GM12801 (cell line): ENCODE data around the gene HEYL.

Experiments used
- CTCF ChIP-seq: IDR thresholded peaks from one replicate; pipeline ENCODE4 v1.5.1; 2011; ENCODE audit warnings: control low read depth; ENCODE audit not compliant: insufficient read length; ENCODE audit errors: extremely low read depth

The HEYL gene

DNA sequence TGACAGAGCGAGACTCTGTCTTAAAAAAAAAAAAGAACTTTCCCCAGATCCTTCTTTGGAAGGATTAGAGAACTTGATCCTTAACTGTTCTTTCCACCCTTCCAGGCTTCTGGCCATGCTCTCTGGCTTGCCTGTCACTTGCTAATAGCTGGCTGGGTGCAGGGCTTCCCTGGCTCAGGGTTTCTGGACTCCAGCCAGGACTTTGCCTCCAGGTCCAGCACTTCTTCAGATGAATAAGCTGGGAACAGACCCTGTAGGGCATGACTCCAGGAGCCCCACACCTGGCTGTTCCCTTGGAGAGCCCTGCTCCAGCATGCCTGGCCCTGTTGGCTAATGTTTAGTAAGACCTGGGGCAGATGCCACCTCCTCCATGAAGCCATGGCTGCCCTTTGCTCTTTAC, 35.8 kb upstream of the HEYL start:
- TF ChIP-seq CTCF: no peak

GRCh38 chr1:39673215-39673614, 33.8 kb upstream of the HEYL start:
- TF ChIP-seq CTCF: no peak

DNA sequence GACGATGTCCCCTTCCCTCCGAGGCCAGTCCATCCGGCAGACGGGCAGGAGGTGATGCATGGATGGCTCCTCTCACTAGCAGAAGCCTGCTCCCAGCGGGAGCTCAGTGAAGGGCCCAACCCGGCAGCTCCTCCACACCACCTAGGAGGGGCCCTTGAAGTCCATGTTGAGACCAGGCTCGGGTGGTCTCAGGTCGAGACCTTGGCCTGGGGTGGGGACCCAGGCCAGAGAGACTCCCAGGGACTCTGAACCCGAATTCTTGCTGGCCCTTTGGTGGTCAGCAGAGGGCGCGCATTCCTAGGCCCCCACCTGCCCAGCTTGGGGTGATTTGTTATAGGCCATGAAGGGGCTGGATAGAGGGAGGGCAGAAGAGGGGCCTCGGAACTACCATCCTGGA, 33.1 kb upstream of the HEYL start:
- no peak for TF ChIP-seq CTCF

DNA sequence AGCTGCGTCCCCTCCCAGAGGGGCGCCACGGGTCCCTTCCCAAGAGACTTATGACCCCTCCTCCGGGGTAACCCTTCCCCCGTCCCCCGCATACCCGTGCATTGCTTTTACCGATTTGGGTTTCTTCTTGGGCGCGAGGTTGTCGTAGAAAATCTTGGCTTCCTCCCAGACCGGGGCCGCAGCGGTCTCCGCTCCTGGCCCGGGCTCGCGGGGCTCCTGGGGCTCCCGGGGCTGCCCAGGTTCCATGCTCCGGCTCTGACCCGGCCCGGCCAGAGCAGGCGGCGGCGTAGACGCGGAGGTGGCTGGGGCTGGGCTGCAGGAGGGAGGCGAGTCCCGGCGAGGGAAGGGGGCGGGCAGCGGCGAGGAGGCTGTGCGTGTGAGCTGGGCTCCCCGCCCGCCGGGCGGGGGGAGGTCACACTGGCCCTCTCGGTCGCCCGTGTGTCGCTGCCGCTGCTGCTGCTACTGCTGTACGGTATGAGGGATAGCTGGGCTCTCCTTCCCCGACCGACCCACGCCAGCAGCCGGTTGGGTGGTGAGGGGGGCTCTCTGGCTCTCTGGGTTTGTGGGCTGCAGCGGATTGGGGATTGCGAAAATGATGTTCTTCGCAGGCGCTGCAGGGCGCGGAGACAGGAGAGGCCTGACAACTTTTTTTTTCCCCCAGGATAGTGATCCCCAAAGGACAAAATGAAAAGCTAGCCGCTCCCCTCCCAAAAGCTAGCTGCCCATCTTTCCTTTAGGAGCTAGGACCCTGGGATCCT, 32.5 kb upstream of the HEYL start, which contains the start of gene NT5C1A:
Gene NT5C1A (minus strand): TSS at position 315 of the 758 bp plus-strand sequence. CDS start 69 bp downstream, at position 246.
- no peak for TF ChIP-seq CTCF

DNA sequence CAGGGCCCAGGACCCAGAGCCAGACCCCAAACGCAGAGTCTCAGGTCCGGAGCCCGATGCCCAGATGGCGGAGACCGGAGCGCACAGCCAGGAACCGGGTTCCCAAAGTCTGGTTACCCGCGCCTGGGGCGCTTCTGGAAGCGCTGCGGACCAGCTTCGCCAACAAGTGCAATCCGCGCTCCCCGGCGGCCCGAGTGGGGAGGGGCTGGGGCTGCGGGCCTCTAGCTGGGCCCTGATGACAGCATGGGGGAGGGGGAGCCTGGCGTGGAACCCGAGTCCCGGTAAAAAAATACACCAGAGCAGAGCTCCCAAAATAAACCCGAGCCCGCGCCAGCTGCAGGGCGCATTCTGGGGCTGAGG, 32.0 kb upstream of the HEYL start:
- TF ChIP-seq CTCF: no peak

- no peak for TF ChIP-seq CTCF
Measured at GRCh38 chr1:39670689-39671088, 31.2 kb upstream of the HEYL start.

DNA sequence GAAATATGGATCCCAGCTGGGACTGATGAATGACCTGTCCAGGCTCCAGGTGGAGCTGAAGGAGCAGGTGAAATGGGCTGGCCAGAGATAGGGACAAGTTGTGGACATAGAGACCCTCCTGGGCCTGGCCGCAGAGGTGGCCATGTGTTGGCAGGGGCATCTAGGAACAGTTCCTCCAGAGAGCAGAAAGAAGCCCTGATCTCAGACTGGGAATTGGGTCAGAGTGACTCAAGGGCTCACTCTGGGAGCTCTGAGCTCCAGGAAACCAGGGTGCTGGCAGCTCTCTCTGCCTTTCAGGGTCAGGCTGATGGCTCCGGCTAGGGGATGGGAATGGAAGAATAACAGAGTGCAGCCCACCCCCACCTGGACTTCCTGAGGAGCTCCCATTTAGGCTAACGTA, 29.5 kb upstream of the HEYL start:
- TF ChIP-seq CTCF: no peak

- no peak for TF ChIP-seq CTCF
Measured at GRCh38 chr1:39668111-39668510, 28.7 kb upstream of the HEYL start.
